ENCODE measurements around the gene TMEM150A. TPM values are rescaled to one million over a fixed set of nuclear protein-coding genes. Genes with fewer than 3 reads are reported as not detected.

Gene TMEM150A
- total and polyA plus RNA-seq, 2 of the 13 experiments (the other 11 are each of a cell fraction or from before 2014, with no cell fraction given) = 30.1 to 70.4 TPM

DNA sequence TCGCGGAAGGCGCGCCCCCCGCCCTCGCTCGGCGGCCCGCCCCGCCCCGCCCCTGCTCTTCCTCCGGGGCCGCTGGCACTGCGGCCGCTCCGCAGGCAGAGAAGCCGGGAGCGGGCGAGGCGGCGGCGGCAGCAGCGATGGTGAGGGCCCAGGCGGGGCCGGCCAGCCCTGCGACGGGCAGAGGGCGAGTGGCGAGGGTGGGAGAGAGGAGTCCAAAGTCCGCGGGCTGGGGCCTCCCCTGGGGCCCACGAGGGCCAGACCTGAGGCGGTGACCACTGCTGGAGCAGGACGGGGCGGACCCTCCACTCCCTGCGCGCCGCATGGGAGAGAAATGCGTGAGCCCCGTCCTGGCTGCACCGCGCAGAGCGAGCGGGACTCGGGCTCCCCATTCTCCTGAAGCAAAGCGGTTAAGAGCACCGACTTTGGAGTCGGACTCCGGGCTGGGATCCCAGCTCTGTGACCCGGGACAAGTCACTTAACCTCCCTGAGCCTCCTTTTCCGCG lies 18.1 kb downstream of the TMEM150A start, which contains the start of gene VAMP5 (continued):
- TF ChIP-seq, protein P1, sequence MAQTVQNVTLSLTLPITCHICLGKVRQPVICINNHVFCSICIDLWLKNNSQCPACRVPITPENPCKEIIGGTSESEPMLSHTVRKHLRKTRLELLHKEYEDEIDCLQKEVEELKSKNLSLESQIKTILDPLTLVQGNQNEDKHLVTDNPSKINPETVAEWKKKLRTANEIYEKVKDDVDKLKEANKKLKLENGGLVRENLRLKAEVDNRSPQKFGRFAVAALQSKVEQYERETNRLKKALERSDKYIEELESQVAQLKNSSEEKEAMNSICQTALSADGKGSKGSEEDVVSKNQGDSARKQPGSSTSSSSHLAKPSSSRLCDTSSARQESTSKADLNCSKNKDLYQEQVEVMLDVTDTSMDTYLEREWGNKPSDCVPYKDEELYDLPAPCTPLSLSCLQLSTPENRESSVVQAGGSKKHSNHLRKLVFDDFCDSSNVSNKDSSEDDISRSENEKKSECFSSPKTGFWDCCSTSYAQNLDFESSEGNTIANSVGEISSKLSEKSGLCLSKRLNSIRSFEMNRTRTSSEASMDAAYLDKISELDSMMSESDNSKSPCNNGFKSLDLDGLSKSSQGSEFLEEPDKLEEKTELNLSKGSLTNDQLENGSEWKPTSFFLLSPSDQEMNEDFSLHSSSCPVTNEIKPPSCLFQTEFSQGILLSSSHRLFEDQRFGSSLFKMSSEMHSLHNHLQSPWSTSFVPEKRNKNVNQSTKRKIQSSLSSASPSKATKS (CRISPR knock-in tag; IDR thresholded peaks at IDR 0.05) = no peak; the same call in 1 of the 2 replicates
- TF ChIP-seq, protein P2, sequence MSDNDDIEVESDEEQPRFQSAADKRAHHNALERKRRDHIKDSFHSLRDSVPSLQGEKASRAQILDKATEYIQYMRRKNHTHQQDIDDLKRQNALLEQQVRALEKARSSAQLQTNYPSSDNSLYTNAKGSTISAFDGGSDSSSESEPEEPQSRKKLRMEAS (IDR thresholded peaks at IDR 0.05) = peak; percentile 96
- TF ChIP-seq ZNF773 (CRISPR knock-in tag; IDR thresholded peaks at IDR 0.05; ENCODE audit: borderline replicate concordance) = no peak; the same call in 1 of the 2 replicates
- peak; percentile 64 for TF ChIP-seq HOXA5 (CRISPR knock-in tag; IDR thresholded peaks at IDR 0.05)
- TF ChIP-seq, protein P3, sequence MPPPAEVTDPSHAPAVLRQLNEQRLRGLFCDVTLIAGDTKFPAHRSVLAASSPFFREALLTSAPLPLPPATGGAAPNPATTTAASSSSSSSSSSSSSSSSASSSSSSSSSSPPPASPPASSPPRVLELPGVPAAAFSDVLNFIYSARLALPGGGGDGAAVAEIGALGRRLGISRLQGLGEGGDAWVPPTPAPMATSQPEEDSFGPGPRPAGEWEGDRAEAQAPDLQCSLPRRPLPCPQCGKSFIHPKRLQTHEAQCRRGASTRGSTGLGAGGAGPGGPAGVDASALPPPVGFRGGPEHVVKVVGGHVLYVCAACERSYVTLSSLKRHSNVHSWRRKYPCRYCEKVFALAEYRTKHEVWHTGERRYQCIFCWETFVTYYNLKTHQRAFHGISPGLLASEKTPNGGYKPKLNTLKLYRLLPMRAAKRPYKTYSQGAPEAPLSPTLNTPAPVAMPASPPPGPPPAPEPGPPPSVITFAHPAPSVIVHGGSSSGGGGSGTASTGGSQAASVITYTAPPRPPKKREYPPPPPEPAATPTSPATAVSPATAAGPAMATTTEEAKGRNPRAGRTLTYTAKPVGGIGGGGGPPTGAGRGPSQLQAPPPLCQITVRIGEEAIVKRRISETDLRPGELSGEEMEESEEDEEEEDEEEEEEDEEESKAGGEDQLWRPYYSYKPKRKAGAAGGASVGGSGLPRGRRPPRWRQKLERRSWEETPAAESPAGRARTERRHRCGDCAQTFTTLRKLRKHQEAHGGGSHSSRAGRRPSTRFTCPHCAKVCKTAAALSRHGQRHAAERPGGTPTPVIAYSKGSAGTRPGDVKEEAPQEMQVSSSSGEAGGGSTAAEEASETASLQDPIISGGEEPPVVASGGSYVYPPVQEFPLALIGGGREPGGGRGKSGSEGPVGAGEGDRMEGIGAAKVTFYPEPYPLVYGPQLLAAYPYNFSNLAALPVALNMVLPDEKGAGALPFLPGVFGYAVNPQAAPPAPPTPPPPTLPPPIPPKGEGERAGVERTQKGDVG (CRISPR knock-in tag; IDR thresholded peaks at IDR 0.05; ENCODE audit: borderline replicate concordance) = peak; percentile 36; the same call in 1 of the 2 replicates
- TF ChIP-seq FLYWCH1 (CRISPR knock-in tag; IDR thresholded peaks at IDR 0.05) = no peak
- peak; percentile 33; the same call in 1 of the 2 replicates for TF ChIP-seq NPAS2 (CRISPR knock-in tag; IDR thresholded peaks at IDR 0.05; ENCODE audit: borderline replicate concordance)
- TF ChIP-seq ZNF30 (CRISPR knock-in tag; IDR thresholded peaks at IDR 0.05) = peak; percentile 75; the same call in 1 of the 2 replicates
- no peak for TF ChIP-seq NAIF1 (CRISPR knock-in tag; IDR thresholded peaks at IDR 0.05; ENCODE audit: borderline replicate concordance)
- no peak for TF ChIP-seq HOXA7 (CRISPR knock-in tag; IDR thresholded peaks at IDR 0.05)
- TF ChIP-seq ZNF350 (CRISPR knock-in tag; IDR thresholded peaks at IDR 0.05; ENCODE audit: borderline replicate concordance, low read depth) = no peak
- peak; percentile 92; the same call in 1 of the 2 replicates for TF ChIP-seq ZNF629 (CRISPR knock-in tag; conservative IDR thresholded peaks at IDR 0.05)
- TF ChIP-seq MAFK (conservative IDR thresholded peaks at IDR 0.05 in 1 of 2, IDR thresholded peaks at IDR 0.05 in 1 of 2; ENCODE audit: low read length in 2 of 2) = no peak
- TF ChIP-seq, protein P4, sequence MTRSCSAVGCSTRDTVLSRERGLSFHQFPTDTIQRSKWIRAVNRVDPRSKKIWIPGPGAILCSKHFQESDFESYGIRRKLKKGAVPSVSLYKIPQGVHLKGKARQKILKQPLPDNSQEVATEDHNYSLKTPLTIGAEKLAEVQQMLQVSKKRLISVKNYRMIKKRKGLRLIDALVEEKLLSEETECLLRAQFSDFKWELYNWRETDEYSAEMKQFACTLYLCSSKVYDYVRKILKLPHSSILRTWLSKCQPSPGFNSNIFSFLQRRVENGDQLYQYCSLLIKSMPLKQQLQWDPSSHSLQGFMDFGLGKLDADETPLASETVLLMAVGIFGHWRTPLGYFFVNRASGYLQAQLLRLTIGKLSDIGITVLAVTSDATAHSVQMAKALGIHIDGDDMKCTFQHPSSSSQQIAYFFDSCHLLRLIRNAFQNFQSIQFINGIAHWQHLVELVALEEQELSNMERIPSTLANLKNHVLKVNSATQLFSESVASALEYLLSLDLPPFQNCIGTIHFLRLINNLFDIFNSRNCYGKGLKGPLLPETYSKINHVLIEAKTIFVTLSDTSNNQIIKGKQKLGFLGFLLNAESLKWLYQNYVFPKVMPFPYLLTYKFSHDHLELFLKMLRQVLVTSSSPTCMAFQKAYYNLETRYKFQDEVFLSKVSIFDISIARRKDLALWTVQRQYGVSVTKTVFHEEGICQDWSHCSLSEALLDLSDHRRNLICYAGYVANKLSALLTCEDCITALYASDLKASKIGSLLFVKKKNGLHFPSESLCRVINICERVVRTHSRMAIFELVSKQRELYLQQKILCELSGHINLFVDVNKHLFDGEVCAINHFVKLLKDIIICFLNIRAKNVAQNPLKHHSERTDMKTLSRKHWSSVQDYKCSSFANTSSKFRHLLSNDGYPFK (CRISPR knock-in tag; IDR thresholded peaks at IDR 0.05; ENCODE audit: borderline replicate concordance) = 0 out of 2 replicates have a peak, but pooled peaks have one; percentile 32
- TF ChIP-seq ZFP62 (CRISPR knock-in tag; IDR thresholded peaks at IDR 0.05) = no peak
- peak; percentile 11; the same call in 1 of the 2 replicates for TF ChIP-seq ZNF713 (CRISPR knock-in tag; IDR thresholded peaks at IDR 0.05)
- TF ChIP-seq IKZF1 (IDR thresholded peaks at IDR 0.05) = no peak
- TF ChIP-seq, protein P5, sequence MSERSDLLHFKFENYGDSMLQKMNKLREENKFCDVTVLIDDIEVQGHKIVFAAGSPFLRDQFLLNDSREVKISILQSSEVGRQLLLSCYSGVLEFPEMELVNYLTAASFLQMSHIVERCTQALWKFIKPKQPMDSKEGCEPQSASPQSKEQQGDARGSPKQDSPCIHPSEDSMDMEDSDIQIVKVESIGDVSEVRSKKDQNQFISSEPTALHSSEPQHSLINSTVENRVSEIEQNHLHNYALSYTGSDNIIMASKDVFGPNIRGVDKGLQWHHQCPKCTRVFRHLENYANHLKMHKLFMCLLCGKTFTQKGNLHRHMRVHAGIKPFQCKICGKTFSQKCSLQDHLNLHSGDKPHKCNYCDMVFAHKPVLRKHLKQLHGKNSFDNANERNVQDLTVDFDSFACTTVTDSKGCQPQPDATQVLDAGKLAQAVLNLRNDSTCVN (CRISPR knock-in tag; IDR thresholded peaks at IDR 0.05; ENCODE audit: borderline replicate concordance) = peak; percentile 87; the same call in 1 of the 2 replicates
- peak; percentile 99 for TF ChIP-seq KAT7 (CRISPR knock-in tag; IDR thresholded peaks at IDR 0.05; ENCODE audit: borderline replicate concordance)
- 0 out of 2 replicates have a peak, but pooled peaks have one; percentile 53 for TF ChIP-seq MZF1 (CRISPR knock-in tag; IDR thresholded peaks at IDR 0.05; ENCODE audit: borderline replicate concordance)
